K562 (cell line): Measurements from ENCODE around the gene ALG5. TPM values are rescaled to one million over a fixed set of nuclear protein-coding genes. Genes with fewer than 3 reads are reported as not detected.

ENCODE experiments used
- ATAC-seq: fragments of 200-7000 bp; cut with Tn5 transposase; 3 replicates; pipeline ENCODE4 v1.9.1; 2020; ENCODE audit warnings: moderate library complexity
- BruUV-seq: library from RNA; stranded (reverse); fragments of 400-500 nt; replicated peaks from 2 replicates; lab custom pipeline; 2021; lab: Mats Ljungman, UMichigan
- CTCF ChIA-PET: fragments of 300-600 bp; formaldehyde crosslinking; extraction: SDS; loops from one replicate; lab custom pipeline; 2021; ENCODE audit warnings: low intra/inter-chr PET ratio; lab: Yijun Ruan, JAX
- POLR2A ChIA-PET: fragments of 300-600, 350-650 bp; sonication (Branson Sonifier 250); formaldehyde crosslinking; extraction: SDS; loops from one replicate; lab custom pipeline; 2021; ENCODE audit warnings: antibody characterized with exemption, inconsistent platforms; lab: Yijun Ruan, JAX
- DNase-seq, 4 experiments: peaks; one replicate each; pipeline versions ENCODE4 v3.0.0 to v3.0.0-alpha.2; 2011 to 2018; ENCODE audit warnings: low spot score in 3 of 4, mixed read lengths in 3 of 4; ENCODE audit errors: extremely low read depth in 1 of 4
- FAIRE-seq: peaks from 2 replicates; lab custom pipeline; 2011; peaks lifted over from hg19 to GRCh38; lab: Jason Lieb, UNC
- H2AFZ ChIP-seq: 2 replicates; pipeline ENCODE4 v1.6.0; 2011; ENCODE audit warnings: low read depth, low read length, control low read depth, inconsistent platforms
- H3K27ac ChIP-seq: fragments of 200-600 bp; 3 replicates; pipeline ENCODE4 v1.8.0; 2011; ENCODE audit warnings: low read depth, mild to moderate bottlenecking, control low read depth, inconsistent platforms, low read length, moderate library complexity, mixed read lengths; ENCODE audit errors: extremely low read depth
- H3K27me3 ChIP-seq, 2 experiments: fragments of 300-600 bp in 1 of 2; 2 replicates in 1 of 2; 3 replicates in 1 of 2; pipeline versions ENCODE4 v1.6.0 to v1.8.0; 2011; ENCODE audit warnings: inconsistent platforms in 2 of 2, low read length in 2 of 2, mild to moderate bottlenecking in 1 of 2, mixed read lengths in 1 of 2, moderate library complexity in 1 of 2; ENCODE audit not compliant: control insufficient read depth in 2 of 2, insufficient read depth in 2 of 2
- H3K36me3 ChIP-seq: fragments of 300-600 bp; 3 replicates; pipeline ENCODE4 v1.8.0; 2011; ENCODE audit warnings: mild to moderate bottlenecking, low read length, inconsistent platforms; ENCODE audit not compliant: control insufficient read depth, insufficient read depth
- H3K4me1 ChIP-seq, 2 experiments: fragments of 200-600 bp in 1 of 2; replicated peaks in 1 of 2; 2 replicates in 1 of 2; 3 replicates in 1 of 2; pipeline versions ENCODE4 v1.5.1 to v1.8.0; 2011; ENCODE audit warnings: inconsistent platforms in 2 of 2, low read length in 2 of 2, mild to moderate bottlenecking in 1 of 2, mixed read lengths in 1 of 2, moderate library complexity in 1 of 2; ENCODE audit not compliant: control insufficient read depth in 2 of 2, insufficient read depth in 2 of 2
- H3K4me2 ChIP-seq: 2 replicates; pipeline ENCODE4 v1.6.1; 2011; ENCODE audit warnings: low read length, control low read depth, inconsistent platforms, mixed read lengths; ENCODE audit not compliant: insufficient read depth
- H3K4me3 ChIP-seq: fragments of 200-600 bp; sonication (generic), shearing (Covaris generic); 2 replicates; pipeline ENCODE4 v1.5.1; 2016; ENCODE audit warnings: control low read depth, inconsistent platforms
- H3K79me2 ChIP-seq: fragments of 200-600 bp; 3 replicates; pipeline ENCODE4 v1.8.0; 2011; ENCODE audit warnings: low read length, inconsistent platforms; ENCODE audit not compliant: control insufficient read depth, insufficient read depth
- H3K9ac ChIP-seq, 2 experiments: 2 replicates each; pipeline versions ENCODE4 v1.6.0 to v1.6.1; 2011; ENCODE audit warnings: low read depth in 2 of 2, low read length in 2 of 2, control low read depth in 1 of 2, inconsistent platforms in 1 of 2, mild to moderate bottlenecking in 1 of 2, mixed read lengths in 1 of 2; ENCODE audit not compliant: insufficient read depth in 1 of 2
- H3K9me1 ChIP-seq: one replicate; pipeline ENCODE4 v1.6.0; 2011; ENCODE audit warnings: inconsistent platforms, mild to moderate bottlenecking, low read length, moderate library complexity; ENCODE audit not compliant: control insufficient read depth, insufficient read depth
- H3K9me3 ChIP-seq: replicated peaks from 2 replicates; pipeline ENCODE4 v1.5.1; 2011; ENCODE audit warnings: low read depth, low read length, inconsistent platforms; ENCODE audit not compliant: control insufficient read depth, insufficient read depth
- H4K20me1 ChIP-seq: replicated peaks from 2 replicates; pipeline ENCODE4 v1.6.1; 2011; ENCODE audit warnings: low read length, inconsistent platforms, mixed read lengths; ENCODE audit not compliant: control insufficient read depth, insufficient read depth
- BRCA1 ChIP-seq, 2 experiments: fragments of 450-650 bp in 1 of 2; sonication (generic) in 1 of 2; formaldehyde crosslinking in 1 of 2; IDR thresholded peaks; 2 replicates each; pipeline versions ENCODE4 v1.5.0 to v1.6.1; 2017 to 2020; ENCODE audit warnings: mild to moderate bottlenecking in 1 of 2, missing genetic modification reagents in 1 of 2
- KDM1A ChIP-seq, 2 experiments: fragments of 450-650 bp; IDR thresholded peaks; 2 replicates each; pipeline ENCODE4 v1.6.1; 2016; ENCODE audit warnings: mild to moderate bottlenecking in 2 of 2
- POLR2AphosphoS5 ChIP-seq: IDR thresholded peaks from 2 replicates; pipeline ENCODE4 v1.6.1; 2011; ENCODE audit warnings: mild to moderate bottlenecking, low read depth, low read length, moderate library complexity; ENCODE audit not compliant: control insufficient read depth, insufficient read depth
- RBM22 ChIP-seq: fragments of 200-400 bp; formaldehyde crosslinking; IDR thresholded peaks from 2 replicates; pipeline ENCODE4 v1.6.1; 2018; ENCODE audit warnings: low read length, low read depth; ENCODE audit not compliant: poor library complexity, severe bottlenecking
- SUPT5H ChIP-seq: fragments of 450-650 bp; IDR thresholded peaks from 2 replicates; pipeline ENCODE4 v1.6.1; 2016
- WGBS: fragments of 100-300 bp; shearing (Covaris generic); methylation state at CpG from one replicate; pipeline ENCODE4 v1.1.6; 2016; ENCODE audit warnings: low coverage, mixed read lengths; ENCODE audit not compliant: insufficient coverage; ENCODE audit errors: missing lambda C conversion rate; 5-methylcytosine and 5-hydroxymethylcytosine counted together
- in situ Hi-C: fragments of 300-500 bp; cut with MboI; formaldehyde crosslinking; loops from 4 replicates; pipeline ENCODE4 v1.15.0; 2018; ENCODE audit warnings: inconsistent platforms, mixed read lengths
- intact Hi-C: fragments of 100-400 bp; cut with micrococcal nuclease; formaldehyde crosslinking; loops from 2 replicates; pipeline ENCODE4 v1.14.2; 2022
- polyA plus RNA-seq, 8 experiments: library from polyadenylated mRNA; depleted of rRNA in 4 of 8; stranded (reverse) in 5 of 8; unstranded in 3 of 8; fragments of >200 nt; fragmentation: Nextera tagmentation in 2 of 8; fragmentation: Illumina TruSeq in 1 of 8; extraction: Ambion mirVana in 2 of 8; extraction: Trizol in 1 of 8; gene quantifications; 2 replicates each; pipeline versions ENCODE4 v1.2.1 to v1.2.3, GENCODE V29; 2011 to 2014; ENCODE audit warnings: inconsistent platforms in 1 of 8, missing spikeins in 1 of 8
- total RNA-seq, 7 experiments: library from RNA; depleted of rRNA in 6 of 7; stranded (reverse); fragments of >200 nt in 6 of 7; fragmentation: Illumina TruSeq in 2 of 7; extraction: Trizol in 2 of 7; gene quantifications; 2 replicates each; pipeline versions ENCODE4 v1.2.1 to v1.2.3, GENCODE V29; 2011 to 2021; ENCODE audit warnings: low replicate concordance in 1 of 7

Gene ALG5
- total and polyA plus RNA-seq, 9 of the 15 experiments (the other 6 are each of a cell fraction or from before 2014, with no cell fraction given): 33.6 to 80.5 (median 48.2) TPM

GRCh38 chr13:37009692-37010091 is 10.6 kb upstream of the ALG5 start:
- in situ Hi-C loops (no loop called here), intact Hi-C loops (loop anchor here (5.0 kb wide), 1 partner anchor 33 kb away; no protein-coding TSS in a partner anchor)
- H3K27ac ChIP-seq: no peak overlapping the region
- no peaks in the 10 kb centered on the region for H4K20me1 ChIP-seq
- H3K79me2 ChIP-seq: no peaks in the 10 kb centered on the region; the same call in 2 of the 3 replicates
- H3K4me3 ChIP-seq: no peak overlapping the region
- CTCF ChIA-PET: no interaction called here
- H3K36me3 ChIP-seq: peaks cover 82% of the 10 kb centered on the region
- DNase-seq (no peak), FAIRE-seq (no peak), ATAC-seq (peak; percentile 15; the same call in 1 of the 3 replicates)
- BruUV-seq: no TSS peak
- no peak overlapping the region for H2AFZ ChIP-seq
- H3K4me2 ChIP-seq: no peak overlapping the region
- no peaks in the 10 kb centered on the region for H3K27me3 ChIP-seq
- no peaks in the 10 kb centered on the region for H3K4me1 ChIP-seq
- POLR2A ChIA-PET: interaction anchor here (1.1 to 1.7 kb wide), 2 partner anchors 8 to 14 kb away, joined by 4 to 6 read pairs; no protein-coding TSS in a partner anchor
- 0 out of 2 replicates have a peak, but pooled peaks have one; percentile 4 for TF ChIP-seq POLR2AphosphoS5
- TF ChIP-seq RBM22: no peak
- 0 out of 2 replicates have a peak, but pooled peaks have one; percentile 34 for TF ChIP-seq SUPT5H
- 67% methylated on average over 3 of the region's 5 CpGs for WGBS
- no peaks in the 10 kb centered on the region for H3K9me1 ChIP-seq
- H3K9ac ChIP-seq: no peak overlapping the region
- H3K9me3 ChIP-seq: no peaks in the 10 kb centered on the region

- Histone ChIP-seq H3K9me3 (no peaks in the 10 kb centered on the region), H4K20me1 (0 out of 2 replicates have a peak, but pooled peaks cover 4% of the 10 kb centered on the region), H3K4me1 (no peaks in the 10 kb centered on the region; a peak in 1 of 5 replicates), H3K27me3 (no peaks in the 10 kb centered on the region), H3K36me3 (peaks cover 45% of the 10 kb centered on the region), H3K4me3 (peak overlapping the region; percentile 96), H2AFZ (no peak overlapping the region), H3K9ac (peak overlapping the region in 1 of 2 experiments; percentile 99; a peak in 2 of 4 replicates), H3K4me2 (peak overlapping the region; percentile 93), H3K79me2 (peaks cover 62% of the 10 kb centered on the region), H3K27ac (peak overlapping the region; percentile 100; the same call in 2 of the 3 replicates), H3K9me1 (no peaks in the 10 kb centered on the region)
- 0% methylated on average over 3 of the region's 3 CpGs for WGBS
- BruUV-seq: no TSS peak
- intact Hi-C loops (loop anchor here (5.0 kb wide), 1 partner anchor 55 kb away; the partner anchor contains the start of gene SUPT20H), in situ Hi-C loops (no loop called here)
- FAIRE-seq: no peak
- ATAC-seq: no peak
- no peak for DNase-seq
- TF ChIP-seq BRCA1 (IDR thresholded peaks at IDR 0.05) (no peak), BRCA1 (CRISPR knock-in tag; IDR thresholded peaks at IDR 0.05) (no peak), KDM1A (IDR thresholded peaks at IDR 0.05) (peak; percentile 64 to 69; a peak in 3 of 4 replicates)
- ChIA-PET POLR2A (no interaction called here), CTCF (no interaction called here)
Measured at GRCh38 chr13:37001921-37002250, 2.7 kb upstream of the ALG5 start.
